Stimulated activated CD8-positive, alpha-beta memory T cell treated with anti-CD3 and anti-CD28 coated beads, Interleukin-7, amount 100 ng/mL, for 4 hours (primary cell): Measurements from ENCODE around the gene EXOC2.

ENCODE experiments used
- DNase-seq, 2 donors: peaks; one replicate each; pipeline ENCODE4 v3.0.0-alpha.2; 2020; ENCODE audit warnings: low read depth in 2 of 2

EXOC2 gene

GRCh38 chr6:520820-521219 lies 172.1 kb downstream of the EXOC2 start:
- no peak for DNase-seq

- no peak for DNase-seq
Measured at GRCh38 chr6:518218-518617, 174.7 kb downstream of the EXOC2 start.

- no peak for DNase-seq
Measured at GRCh38 chr6:516213-516612, 176.7 kb downstream of the EXOC2 start.

- DNase-seq, result no peak
Measured at GRCh38 chr6:515267-515666, 177.7 kb downstream of the EXOC2 start.

- DNase-seq, result no peak
Measured at GRCh38 chr6:514396-514978, 178.5 kb downstream of the EXOC2 start.

GRCh38 chr6:513961-514360 lies 179.0 kb downstream of the EXOC2 start:
- DNase-seq, result no peak

GRCh38 chr6:513058-513457 lies 179.9 kb downstream of the EXOC2 start:
- DNase-seq, result no peak

- no peak for DNase-seq
Measured at GRCh38 chr6:511488-512137, 181.3 kb downstream of the EXOC2 start.

GRCh38 chr6:509676-510075 lies 183.3 kb downstream of the EXOC2 start:
- no peak for DNase-seq

GRCh38 chr6:508614-509013 lies 184.3 kb downstream of the EXOC2 start:
- DNase-seq, result no peak

GRCh38 chr6:508006-508405 lies 184.9 kb downstream of the EXOC2 start:
- DNase-seq, result no peak

- no peak for DNase-seq
Measured at GRCh38 chr6:506920-507622, 185.9 kb downstream of the EXOC2 start.

GRCh38 chr6:506508-506907 lies 186.4 kb downstream of the EXOC2 start:
- DNase-seq, result peak; percentile 54 to 71

- no peak for DNase-seq
Measured at GRCh38 chr6:505374-505773, 187.6 kb downstream of the EXOC2 start.

GRCh38 chr6:504446-504980 lies 188.4 kb downstream of the EXOC2 start:
- no peak for DNase-seq

GRCh38 chr6:503610-504362 lies 189.2 kb downstream of the EXOC2 start:
- DNase-seq, result no peak

GRCh38 chr6:502761-503160 lies 190.2 kb downstream of the EXOC2 start:
- no peak for DNase-seq

- DNase-seq, result peak; percentile 57 to 66
Measured at GRCh38 chr6:501891-502601, 190.9 kb downstream of the EXOC2 start.

GRCh38 chr6:499617-500016 lies 193.3 kb downstream of the EXOC2 start:
- no peak for DNase-seq

- peak; percentile 40 to 43 for DNase-seq
Measured at GRCh38 chr6:498795-499231, 194.1 kb downstream of the EXOC2 start.

- no peak for DNase-seq
Measured at GRCh38 chr6:497258-497657, 195.7 kb downstream of the EXOC2 start.

GRCh38 chr6:496649-497048 lies 196.3 kb downstream of the EXOC2 start:
- DNase-seq, result no peak
